ENCODE results near the gene FHL3. TPM values are rescaled to one million over a fixed set of nuclear protein-coding genes. Genes with fewer than 3 reads are reported as not detected.
A peak's percentile ranks its signal among the peaks of the same experiment; 100 is the strongest.

The FHL3 gene
- total and polyA plus RNA-seq, 9 of the 15 experiments (the other 6 are each of a cell fraction or from before 2014, with no cell fraction given) = 6.1 to 144 (median 34.1) TPM

- TF ChIP-seq ZNF655 (CRISPR knock-in tag; IDR thresholded peaks at IDR 0.05) (no peak), MECOM (CRISPR knock-in tag; IDR thresholded peaks at IDR 0.05) (no peak), KLF16 (IDR thresholded peaks at IDR 0.05) (peak; percentile 69; the same call in 1 of the 2 replicates), TAF9B (IDR thresholded peaks at IDR 0.05; ENCODE audit: partially characterized antibody) (peak; percentile 66), POLR2G (IDR thresholded peaks at IDR 0.05; ENCODE audit: low read depth, low read length) (peak; percentile 62; the same call in 1 of the 2 replicates), NEUROD1 (IDR thresholded peaks at IDR 0.05; ENCODE audit: borderline replicate concordance, low read depth, low read length, partially characterized antibody) (peak; percentile 94), STAT5A (IDR thresholded peaks at IDR 0.05; ENCODE audit: borderline replicate concordance, low read length) (peak; percentile 84), BACH1 (tag; IDR thresholded peaks at IDR 0.05) (peak; percentile 86), MXI1 (IDR thresholded peaks at IDR 0.05; ENCODE audit: low read depth, low read length) (no peak), E4F1 (CRISPR knock-in tag; IDR thresholded peaks at IDR 0.05; ENCODE audit: borderline replicate concordance) (no peak), RUNX1 (IDR thresholded peaks at IDR 0.05; ENCODE audit: low read depth) (no peak), SNAPC5 (CRISPR knock-in tag; IDR thresholded peaks at IDR 0.05) (no peak)
- TF ChIP-seq, protein P1, sequence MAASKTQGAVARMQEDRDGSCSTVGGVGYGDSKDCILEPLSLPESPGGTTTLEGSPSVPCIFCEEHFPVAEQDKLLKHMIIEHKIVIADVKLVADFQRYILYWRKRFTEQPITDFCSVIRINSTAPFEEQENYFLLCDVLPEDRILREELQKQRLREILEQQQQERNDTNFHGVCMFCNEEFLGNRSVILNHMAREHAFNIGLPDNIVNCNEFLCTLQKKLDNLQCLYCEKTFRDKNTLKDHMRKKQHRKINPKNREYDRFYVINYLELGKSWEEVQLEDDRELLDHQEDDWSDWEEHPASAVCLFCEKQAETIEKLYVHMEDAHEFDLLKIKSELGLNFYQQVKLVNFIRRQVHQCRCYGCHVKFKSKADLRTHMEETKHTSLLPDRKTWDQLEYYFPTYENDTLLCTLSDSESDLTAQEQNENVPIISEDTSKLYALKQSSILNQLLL (CRISPR knock-in tag; IDR thresholded peaks at IDR 0.05; ENCODE audit: borderline replicate concordance) = no peak
Observed at GRCh38 chr1:37999430-38000232, 5.7 kb downstream of the FHL3 start (continued).
